K562 (cell line): ENCODE results near the gene KIF27. TPM values are rescaled to one million over a fixed set of nuclear protein-coding genes. Genes with fewer than 3 reads are reported as not detected.

Experiments used
- ATAC-seq: fragments of 200-7000 bp; cut with Tn5 transposase; 3 replicates; pipeline ENCODE4 v1.9.1; 2020; ENCODE audit warnings: moderate library complexity
- BruUV-seq: library from RNA; stranded (reverse); fragments of 400-500 nt; replicated peaks from 2 replicates; lab custom pipeline; 2021; lab: Mats Ljungman, UMichigan
- CTCF ChIA-PET: fragments of 300-600 bp; formaldehyde crosslinking; extraction: SDS; loops from one replicate; lab custom pipeline; 2021; ENCODE audit warnings: low intra/inter-chr PET ratio; lab: Yijun Ruan, JAX
- POLR2A ChIA-PET: fragments of 300-600, 350-650 bp; sonication (Branson Sonifier 250); formaldehyde crosslinking; extraction: SDS; loops from one replicate; lab custom pipeline; 2021; ENCODE audit warnings: antibody characterized with exemption, inconsistent platforms; lab: Yijun Ruan, JAX
- DNase-seq, 4 experiments: peaks; one replicate each; pipeline versions ENCODE4 v3.0.0 to v3.0.0-alpha.2; 2011 to 2018; ENCODE audit warnings: low spot score in 3 of 4, mixed read lengths in 3 of 4; ENCODE audit errors: extremely low read depth in 1 of 4
- FAIRE-seq: peaks from 2 replicates; lab custom pipeline; 2011; peaks lifted over from hg19 to GRCh38; lab: Jason Lieb, UNC
- H2AFZ ChIP-seq: 2 replicates; pipeline ENCODE4 v1.6.0; 2011; ENCODE audit warnings: low read depth, low read length, control low read depth, inconsistent platforms
- H3K27ac ChIP-seq: fragments of 200-600 bp; 3 replicates; pipeline ENCODE4 v1.8.0; 2011; ENCODE audit warnings: low read depth, mild to moderate bottlenecking, control low read depth, inconsistent platforms, low read length, moderate library complexity, mixed read lengths; ENCODE audit errors: extremely low read depth
- H3K27me3 ChIP-seq, 2 experiments: fragments of 300-600 bp in 1 of 2; 2 replicates in 1 of 2; 3 replicates in 1 of 2; pipeline versions ENCODE4 v1.6.0 to v1.8.0; 2011; ENCODE audit warnings: inconsistent platforms in 2 of 2, low read length in 2 of 2, mild to moderate bottlenecking in 1 of 2, mixed read lengths in 1 of 2, moderate library complexity in 1 of 2; ENCODE audit not compliant: control insufficient read depth in 2 of 2, insufficient read depth in 2 of 2
- H3K36me3 ChIP-seq: fragments of 300-600 bp; 3 replicates; pipeline ENCODE4 v1.8.0; 2011; ENCODE audit warnings: mild to moderate bottlenecking, low read length, inconsistent platforms; ENCODE audit not compliant: control insufficient read depth, insufficient read depth
- H3K4me1 ChIP-seq, 2 experiments: fragments of 200-600 bp in 1 of 2; replicated peaks in 1 of 2; 2 replicates in 1 of 2; 3 replicates in 1 of 2; pipeline versions ENCODE4 v1.5.1 to v1.8.0; 2011; ENCODE audit warnings: inconsistent platforms in 2 of 2, low read length in 2 of 2, mild to moderate bottlenecking in 1 of 2, mixed read lengths in 1 of 2, moderate library complexity in 1 of 2; ENCODE audit not compliant: control insufficient read depth in 2 of 2, insufficient read depth in 2 of 2
- H3K4me2 ChIP-seq: 2 replicates; pipeline ENCODE4 v1.6.1; 2011; ENCODE audit warnings: low read length, control low read depth, inconsistent platforms, mixed read lengths; ENCODE audit not compliant: insufficient read depth
- H3K4me3 ChIP-seq: fragments of 200-600 bp; sonication (generic), shearing (Covaris generic); 2 replicates; pipeline ENCODE4 v1.5.1; 2016; ENCODE audit warnings: control low read depth, inconsistent platforms
- H3K79me2 ChIP-seq: fragments of 200-600 bp; 3 replicates; pipeline ENCODE4 v1.8.0; 2011; ENCODE audit warnings: low read length, inconsistent platforms; ENCODE audit not compliant: control insufficient read depth, insufficient read depth
- H3K9ac ChIP-seq, 2 experiments: 2 replicates each; pipeline versions ENCODE4 v1.6.0 to v1.6.1; 2011; ENCODE audit warnings: low read depth in 2 of 2, low read length in 2 of 2, control low read depth in 1 of 2, inconsistent platforms in 1 of 2, mild to moderate bottlenecking in 1 of 2, mixed read lengths in 1 of 2; ENCODE audit not compliant: insufficient read depth in 1 of 2
- H3K9me1 ChIP-seq: one replicate; pipeline ENCODE4 v1.6.0; 2011; ENCODE audit warnings: inconsistent platforms, mild to moderate bottlenecking, low read length, moderate library complexity; ENCODE audit not compliant: control insufficient read depth, insufficient read depth
- H3K9me3 ChIP-seq: replicated peaks from 2 replicates; pipeline ENCODE4 v1.5.1; 2011; ENCODE audit warnings: low read depth, low read length, inconsistent platforms; ENCODE audit not compliant: control insufficient read depth, insufficient read depth
- H4K20me1 ChIP-seq: replicated peaks from 2 replicates; pipeline ENCODE4 v1.6.1; 2011; ENCODE audit warnings: low read length, inconsistent platforms, mixed read lengths; ENCODE audit not compliant: control insufficient read depth, insufficient read depth
- CC2D1A ChIP-seq: fragments of 450-650 bp; IDR thresholded peaks from 2 replicates; pipeline ENCODE4 v1.6.1; 2017; ENCODE audit warnings: mild to moderate bottlenecking
- ILF3 ChIP-seq: fragments of 450-650 bp; IDR thresholded peaks from 2 replicates; pipeline ENCODE4 v1.6.1; 2018; ENCODE audit warnings: antibody characterized with exemption, mild to moderate bottlenecking, moderate library complexity, borderline replicate concordance
- KDM2B ChIP-seq: fragments of 250-450 bp; sonication (Bioruptor Pico); IDR thresholded peaks from 2 replicates; pipeline ENCODE4 v1.8.0; 2021; ENCODE audit warnings: mild to moderate bottlenecking, moderate library complexity
- KLF13 ChIP-seq: fragments of 450-650 bp; IDR thresholded peaks from 2 replicates; pipeline ENCODE4 v1.6.1; 2016; ENCODE audit warnings: missing genetic modification characterization, low read depth, mild to moderate bottlenecking, missing compliant biosample characterization, moderate library complexity, borderline replicate concordance
- WGBS: fragments of 100-300 bp; shearing (Covaris generic); methylation state at CpG from one replicate; pipeline ENCODE4 v1.1.6; 2016; ENCODE audit warnings: low coverage, mixed read lengths; ENCODE audit not compliant: insufficient coverage; ENCODE audit errors: missing lambda C conversion rate; 5-methylcytosine and 5-hydroxymethylcytosine counted together
- in situ Hi-C: fragments of 300-500 bp; cut with MboI; formaldehyde crosslinking; loops from 4 replicates; pipeline ENCODE4 v1.15.0; 2018; ENCODE audit warnings: inconsistent platforms, mixed read lengths
- intact Hi-C: fragments of 100-400 bp; cut with micrococcal nuclease; formaldehyde crosslinking; loops from 2 replicates; pipeline ENCODE4 v1.14.2; 2022
- polyA plus RNA-seq, 8 experiments: library from polyadenylated mRNA; depleted of rRNA in 4 of 8; stranded (reverse) in 5 of 8; unstranded in 3 of 8; fragments of >200 nt; fragmentation: Nextera tagmentation in 2 of 8; fragmentation: Illumina TruSeq in 1 of 8; extraction: Ambion mirVana in 2 of 8; extraction: Trizol in 1 of 8; gene quantifications; 2 replicates each; pipeline versions ENCODE4 v1.2.1 to v1.2.3, GENCODE V29; 2011 to 2014; ENCODE audit warnings: inconsistent platforms in 1 of 8, missing spikeins in 1 of 8
- total RNA-seq, 7 experiments: library from RNA; depleted of rRNA in 6 of 7; stranded (reverse); fragments of >200 nt in 6 of 7; fragmentation: Illumina TruSeq in 2 of 7; extraction: Trizol in 2 of 7; gene quantifications; 2 replicates each; pipeline versions ENCODE4 v1.2.1 to v1.2.3, GENCODE V29; 2011 to 2021; ENCODE audit warnings: low replicate concordance in 1 of 7
- TF ChIP-seq, protein P1 (sequence below): sonication (generic); formaldehyde crosslinking; IDR thresholded peaks from 2 replicates; pipeline ENCODE4 v1.8.0; 2022; ENCODE audit warnings: missing genetic modification reagents, mild to moderate bottlenecking, borderline replicate concordance

KIF27 gene
- total and polyA plus RNA-seq, 9 of the 15 experiments (the other 6 are each of a cell fraction or from before 2014, with no cell fraction given): 0.32 to 2.4 (median 0.98) TPM

GRCh38 chr9:83969602-83970001 lies 48.4 kb upstream of the KIF27 start:
- Histone ChIP-seq H3K79me2 (peaks cover 27% of the 10 kb centered on the region), H3K27me3 (no peaks in the 10 kb centered on the region), H3K27ac (no peak overlapping the region), H3K4me2 (no peak overlapping the region), H3K9me3 (no peaks in the 10 kb centered on the region), H3K9me1 (no peaks in the 10 kb centered on the region), H3K4me1 (no peaks in the 10 kb centered on the region; a peak in 2 of 5 replicates), H3K36me3 (peaks cover 78% of the 10 kb centered on the region), H2AFZ (no peak overlapping the region), H3K9ac (no peak overlapping the region), H4K20me1 (0 out of 2 replicates have a peak, but pooled peaks cover 4% of the 10 kb centered on the region), H3K4me3 (no peak overlapping the region)
- in situ Hi-C loops: no loop called here
- no TSS peak for BruUV-seq
- no peak for ATAC-seq
- WGBS: 71% methylated on average over 3 of the region's 3 CpGs
- no peak for DNase-seq
- TF ChIP-seq CC2D1A (no peak), ILF3 (no peak), KDM2B (CRISPR knock-in tag) (no peak), KLF13 (tag) (no peak)
- TF ChIP-seq, protein P1, sequence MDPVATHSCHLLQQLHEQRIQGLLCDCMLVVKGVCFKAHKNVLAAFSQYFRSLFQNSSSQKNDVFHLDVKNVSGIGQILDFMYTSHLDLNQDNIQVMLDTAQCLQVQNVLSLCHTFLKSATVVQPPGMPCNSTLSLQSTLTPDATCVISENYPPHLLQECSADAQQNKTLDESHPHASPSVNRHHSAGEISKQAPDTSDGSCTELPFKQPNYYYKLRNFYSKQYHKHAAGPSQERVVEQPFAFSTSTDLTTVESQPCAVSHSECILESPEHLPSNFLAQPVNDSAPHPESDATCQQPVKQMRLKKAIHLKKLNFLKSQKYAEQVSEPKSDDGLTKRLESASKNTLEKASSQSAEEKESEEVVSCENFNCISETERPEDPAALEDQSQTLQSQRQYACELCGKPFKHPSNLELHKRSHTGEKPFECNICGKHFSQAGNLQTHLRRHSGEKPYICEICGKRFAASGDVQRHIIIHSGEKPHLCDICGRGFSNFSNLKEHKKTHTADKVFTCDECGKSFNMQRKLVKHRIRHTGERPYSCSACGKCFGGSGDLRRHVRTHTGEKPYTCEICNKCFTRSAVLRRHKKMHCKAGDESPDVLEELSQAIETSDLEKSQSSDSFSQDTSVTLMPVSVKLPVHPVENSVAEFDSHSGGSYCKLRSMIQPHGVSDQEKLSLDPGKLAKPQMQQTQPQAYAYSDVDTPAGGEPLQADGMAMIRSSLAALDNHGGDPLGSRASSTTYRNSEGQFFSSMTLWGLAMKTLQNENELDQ: no peak
- CTCF ChIA-PET: no interaction called here
- intact Hi-C loops: no loop called here
- POLR2A ChIA-PET: interaction anchor here (1.0 kb wide), 1 partner anchor 11 kb away, joined by 3 read pairs; the partner anchor contains the start of gene RMI1
- no peak for FAIRE-seq
